ENCODE measurements around the gene GP2. TPM values are rescaled to one million over a fixed set of nuclear protein-coding genes. Genes with fewer than 3 reads are reported as not detected.

GP2 gene
- total RNA-seq, 4 donors from 2014 or later = 0.44 TPM; not detected in 3

DNA sequence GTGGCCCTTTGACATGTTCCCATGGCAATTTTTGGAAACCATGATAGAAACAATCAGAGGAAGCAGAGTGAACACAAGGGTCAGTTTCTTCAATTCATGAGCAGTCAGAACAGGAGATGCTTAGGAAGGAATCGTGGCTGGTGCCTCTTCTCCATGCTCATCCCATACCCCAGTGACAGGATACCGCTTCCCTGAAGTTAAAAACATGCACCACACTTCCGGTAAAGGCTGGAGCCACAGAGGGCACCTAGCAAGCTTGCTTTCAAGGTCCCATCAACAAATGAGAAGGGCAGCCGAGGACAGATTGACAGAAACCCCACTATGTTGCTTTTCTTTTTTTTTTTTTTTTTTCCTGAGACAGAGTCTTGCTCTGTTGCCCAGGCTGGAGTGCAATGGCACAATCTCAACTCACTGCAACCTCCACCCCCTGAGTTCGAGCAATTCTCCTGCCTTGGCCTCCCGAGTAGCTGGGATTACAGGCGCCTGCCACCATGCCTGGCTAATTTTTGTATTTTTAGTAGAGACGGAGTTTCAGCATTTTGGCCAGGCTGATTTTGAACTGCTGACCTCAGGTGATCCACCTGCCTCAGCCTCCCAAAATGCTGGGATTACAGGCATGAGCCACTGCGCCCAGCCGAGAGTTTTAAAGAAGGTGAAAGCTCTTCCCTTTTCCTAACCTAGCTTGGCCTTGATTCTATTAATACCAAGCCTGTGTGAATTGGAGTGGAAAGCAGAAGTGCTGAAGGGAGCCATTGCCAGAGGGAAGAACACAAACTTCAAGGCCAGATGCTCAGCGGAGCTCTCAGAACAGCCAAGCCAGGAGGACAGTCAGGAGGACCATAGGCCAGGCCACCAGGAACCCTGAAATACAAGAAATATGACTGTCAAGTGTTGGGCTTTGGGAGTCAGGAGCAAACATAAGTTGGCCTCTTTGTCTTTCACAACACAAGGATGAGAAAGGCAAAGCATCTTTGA lies 16.6 kb downstream of the GP2 start:
- Histone ChIP-seq H3K27me3 (no peaks in the 10 kb centered on the region), H3K4me1 (no peaks in the 10 kb centered on the region), H3K4me3 (replicated peaks in 1 of 3) (no peak overlapping the region), H3K9me3 (no peaks in the 10 kb centered on the region), H3K27ac (no peak overlapping the region), H3K36me3 (no peaks in the 10 kb centered on the region)
- intact Hi-C loops (cut with DNase I) = no loop called here
- no peak for DNase-seq
- TF ChIP-seq POLR2A (IDR thresholded peaks at IDR 0.05) = no peak
- TF ChIP-seq, protein P1, sequence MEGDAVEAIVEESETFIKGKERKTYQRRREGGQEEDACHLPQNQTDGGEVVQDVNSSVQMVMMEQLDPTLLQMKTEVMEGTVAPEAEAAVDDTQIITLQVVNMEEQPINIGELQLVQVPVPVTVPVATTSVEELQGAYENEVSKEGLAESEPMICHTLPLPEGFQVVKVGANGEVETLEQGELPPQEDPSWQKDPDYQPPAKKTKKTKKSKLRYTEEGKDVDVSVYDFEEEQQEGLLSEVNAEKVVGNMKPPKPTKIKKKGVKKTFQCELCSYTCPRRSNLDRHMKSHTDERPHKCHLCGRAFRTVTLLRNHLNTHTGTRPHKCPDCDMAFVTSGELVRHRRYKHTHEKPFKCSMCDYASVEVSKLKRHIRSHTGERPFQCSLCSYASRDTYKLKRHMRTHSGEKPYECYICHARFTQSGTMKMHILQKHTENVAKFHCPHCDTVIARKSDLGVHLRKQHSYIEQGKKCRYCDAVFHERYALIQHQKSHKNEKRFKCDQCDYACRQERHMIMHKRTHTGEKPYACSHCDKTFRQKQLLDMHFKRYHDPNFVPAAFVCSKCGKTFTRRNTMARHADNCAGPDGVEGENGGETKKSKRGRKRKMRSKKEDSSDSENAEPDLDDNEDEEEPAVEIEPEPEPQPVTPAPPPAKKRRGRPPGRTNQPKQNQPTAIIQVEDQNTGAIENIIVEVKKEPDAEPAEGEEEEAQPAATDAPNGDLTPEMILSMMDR (IDR thresholded peaks at IDR 0.05) = no peak
- 75 to 84% methylated on average over 11 of the region's 11 CpGs for WGBS, 2 donors

DNA sequence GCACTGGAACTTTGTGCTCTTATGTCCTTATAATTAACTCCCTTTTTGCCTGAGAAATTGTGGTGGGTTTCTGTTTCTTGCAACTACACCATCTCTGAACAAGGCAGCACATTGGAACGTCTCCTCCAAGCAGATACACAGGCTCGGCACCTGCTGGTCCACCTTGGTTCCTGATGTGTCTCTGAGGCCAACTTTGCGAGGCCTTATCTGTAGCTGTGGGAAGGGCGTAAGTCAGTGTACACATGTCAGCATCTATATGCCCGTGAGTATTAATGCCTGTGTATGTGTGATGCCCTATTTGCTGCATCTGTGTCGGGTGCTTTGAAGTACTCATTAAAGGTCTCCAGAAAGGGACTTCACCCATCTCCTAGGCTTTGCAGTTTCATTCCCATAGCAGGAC lies 17.5 kb downstream of the GP2 start:
- intact Hi-C loops (cut with DNase I) = no loop called here

DNA sequence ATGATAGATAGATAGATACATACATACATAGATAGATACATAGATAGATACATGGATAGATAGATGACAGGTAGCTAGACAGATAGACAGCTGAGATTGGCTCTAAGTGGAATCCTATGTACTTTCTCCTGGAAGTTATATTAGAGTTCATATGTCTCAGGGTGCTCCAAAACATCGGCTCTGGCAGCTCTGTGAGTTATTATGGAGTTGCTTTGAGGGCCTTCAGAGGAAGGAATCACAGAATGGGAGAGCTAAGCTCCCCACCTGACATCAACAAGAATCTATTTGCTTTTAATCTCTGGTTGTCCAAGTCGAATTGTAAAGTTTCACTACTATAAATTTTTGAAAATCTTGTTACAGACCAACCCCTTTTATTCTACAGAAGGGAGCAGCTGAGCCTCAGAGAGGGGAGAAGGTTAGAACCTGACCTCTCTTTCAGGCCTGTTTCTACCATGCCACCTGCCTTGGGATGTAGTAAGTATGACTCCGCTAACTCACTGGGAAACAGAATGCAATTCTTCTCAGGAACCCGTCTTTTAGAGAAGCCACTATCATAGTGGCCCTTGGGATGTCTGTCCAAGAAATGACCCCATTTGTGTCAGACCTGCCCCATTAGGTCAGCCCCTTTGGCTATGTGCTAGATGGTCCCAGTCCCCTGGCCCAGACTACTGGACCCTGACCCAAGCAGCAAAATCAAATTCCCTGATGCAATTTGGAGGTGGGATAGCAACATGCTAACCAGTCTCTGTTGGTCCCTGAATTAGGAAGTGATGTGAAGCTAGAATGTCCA lies 18.3 kb downstream of the GP2 start:
- WGBS, 2 donors = 74 to 78% methylated on average over 4 of the region's 4 CpGs
- H3K9me3 ChIP-seq = no peaks in the 10 kb centered on the region
- no peak for DNase-seq
- H3K27ac ChIP-seq = no peak overlapping the region
- no peaks in the 10 kb centered on the region for H3K27me3 ChIP-seq
- TF ChIP-seq, protein P1 (IDR thresholded peaks at IDR 0.05) = no peak
- TF ChIP-seq POLR2A (IDR thresholded peaks at IDR 0.05) = no peak
- H3K4me1 ChIP-seq = no peaks in the 10 kb centered on the region
- no peaks in the 10 kb centered on the region for H3K36me3 ChIP-seq
- intact Hi-C loops (cut with DNase I) = no loop called here
- H3K4me3 ChIP-seq (replicated peaks in 1 of 3) = no peak overlapping the region

More for the DNA sequence above, 17.5 kb downstream of the GP2 start:
- H3K27ac ChIP-seq = no peak overlapping the region
- H3K4me3 ChIP-seq (replicated peaks in 1 of 3) = no peak overlapping the region
- H3K9me3 ChIP-seq = no peaks in the 10 kb centered on the region
- no peaks in the 10 kb centered on the region for H3K4me1 ChIP-seq
- TF ChIP-seq, protein P1 (IDR thresholded peaks at IDR 0.05) = no peak
- no peak for TF ChIP-seq POLR2A (IDR thresholded peaks at IDR 0.05)
- DNase-seq = no peak
- WGBS, 2 donors = 89% methylated on average over 6 of the region's 6 CpGs
- H3K36me3 ChIP-seq = no peaks in the 10 kb centered on the region
- no peaks in the 10 kb centered on the region for H3K27me3 ChIP-seq

DNA sequence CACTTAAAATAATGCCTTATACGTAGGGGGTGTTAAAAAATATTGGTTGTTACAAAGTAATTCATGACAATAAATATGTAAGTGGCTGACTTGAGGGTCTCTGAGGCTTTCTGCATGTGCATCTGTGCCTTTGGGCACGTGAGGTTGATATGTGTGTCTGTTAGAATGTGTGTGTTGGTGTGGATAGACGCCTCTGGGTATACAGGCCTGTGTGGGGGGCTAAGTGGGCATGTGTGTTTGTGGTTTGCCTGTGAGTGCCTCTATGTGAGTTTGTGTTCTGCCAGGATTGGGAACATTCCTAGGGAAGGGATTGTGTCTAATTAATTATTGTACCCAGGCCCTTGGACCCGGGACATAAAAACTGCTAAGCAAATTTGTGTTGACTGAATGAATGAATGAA lies 19.0 kb downstream of the GP2 start:
- WGBS, 2 donors = 79 to 82% methylated on average over 4 of the region's 4 CpGs
- H3K4me1 ChIP-seq = no peaks in the 10 kb centered on the region
- H3K9me3 ChIP-seq = no peaks in the 10 kb centered on the region
- no peak overlapping the region for H3K27ac ChIP-seq
- no peaks in the 10 kb centered on the region for H3K27me3 ChIP-seq
- no peaks in the 10 kb centered on the region for H3K36me3 ChIP-seq
- intact Hi-C loops (cut with DNase I) = no loop called here
- DNase-seq = no peak
- H3K4me3 ChIP-seq (replicated peaks in 1 of 3) = no peak overlapping the region
- TF ChIP-seq, protein P1 (IDR thresholded peaks at IDR 0.05) = no peak
- no peak for TF ChIP-seq POLR2A (IDR thresholded peaks at IDR 0.05)
